Measurements from ENCODE around the gene FAM53B.

FAM53B gene

GRCh38 chr10:124735491-124736286 is 8.5 kb downstream of the FAM53B start:
- H3K27ac ChIP-seq (ENCODE audit: low read depth, low read length): no peak overlapping the region

GRCh38 chr10:124734311-124735166 is 9.6 kb downstream of the FAM53B start:
- no peak overlapping the region for H3K27ac ChIP-seq (ENCODE audit: low read depth, low read length)
- no peak overlapping the region for H3K4me3 ChIP-seq (ENCODE audit: low read depth, low read length)
- H3K36me3 ChIP-seq (ENCODE audit: control insufficient read depth, insufficient read depth, low read length): no peaks in the 10 kb centered on the region
- no peaks in the 10 kb centered on the region for H3K9me3 ChIP-seq (ENCODE audit: control insufficient read depth, insufficient read depth, low read depth, low read length)
- peaks cover 39% of the 10 kb centered on the region for H3K4me1 ChIP-seq (ENCODE audit: control insufficient read depth, insufficient read depth, low read length)
- no peak overlapping the region for H3K9ac ChIP-seq (ENCODE audit: low read length)
- H3K27me3 ChIP-seq (ENCODE audit: control insufficient read depth, insufficient read depth, low read length): no peaks in the 10 kb centered on the region

More at GRCh38 chr10:124735491-124736286, 8.5 kb downstream of the FAM53B start:
- H3K9me3 ChIP-seq (ENCODE audit: control insufficient read depth, insufficient read depth, low read depth, low read length): no peaks in the 10 kb centered on the region
- no peaks in the 10 kb centered on the region for H3K27me3 ChIP-seq (ENCODE audit: control insufficient read depth, insufficient read depth, low read length)
- H3K9ac ChIP-seq (ENCODE audit: low read length): no peak overlapping the region
- H3K36me3 ChIP-seq (ENCODE audit: control insufficient read depth, insufficient read depth, low read length): no peaks in the 10 kb centered on the region
- no peak overlapping the region for H3K4me3 ChIP-seq (ENCODE audit: low read depth, low read length)
- peaks cover 49% of the 10 kb centered on the region for H3K4me1 ChIP-seq (ENCODE audit: control insufficient read depth, insufficient read depth, low read length)

GRCh38 chr10:124733571-124734245 is 10.5 kb downstream of the FAM53B start:
- Histone ChIP-seq H3K9ac (ENCODE audit: low read length) (no peak overlapping the region), H3K27ac (ENCODE audit: low read depth, low read length) (no peak overlapping the region), H3K4me3 (ENCODE audit: low read depth, low read length) (no peak overlapping the region), H3K36me3 (ENCODE audit: control insufficient read depth, insufficient read depth, low read length) (no peaks in the 10 kb centered on the region), H3K27me3 (ENCODE audit: control insufficient read depth, insufficient read depth, low read length) (no peaks in the 10 kb centered on the region), H3K4me1 (ENCODE audit: control insufficient read depth, insufficient read depth, low read length) (peaks cover 39% of the 10 kb centered on the region), H3K9me3 (ENCODE audit: control insufficient read depth, insufficient read depth, low read depth, low read length) (no peaks in the 10 kb centered on the region)

- Histone ChIP-seq H3K36me3 (ENCODE audit: control insufficient read depth, insufficient read depth, low read length) (no peaks in the 10 kb centered on the region), H3K9me3 (ENCODE audit: control insufficient read depth, insufficient read depth, low read depth, low read length) (no peaks in the 10 kb centered on the region), H3K27ac (ENCODE audit: low read depth, low read length) (no peak overlapping the region), H3K27me3 (ENCODE audit: control insufficient read depth, insufficient read depth, low read length) (no peaks in the 10 kb centered on the region), H3K4me3 (ENCODE audit: low read depth, low read length) (no peak overlapping the region), H3K9ac (ENCODE audit: low read length) (no peak overlapping the region), H3K4me1 (ENCODE audit: control insufficient read depth, insufficient read depth, low read length) (peaks cover 39% of the 10 kb centered on the region)
These were observed 11.1 kb downstream of the FAM53B start for GRCh38 chr10:124732931-124733570.

GRCh38 chr10:124731551-124731950 is 12.6 kb downstream of the FAM53B start:
- Histone ChIP-seq H3K4me1 (ENCODE audit: control insufficient read depth, insufficient read depth, low read length) (peaks cover 26% of the 10 kb centered on the region), H3K9ac (ENCODE audit: low read length) (no peak overlapping the region), H3K36me3 (ENCODE audit: control insufficient read depth, insufficient read depth, low read length) (no peaks in the 10 kb centered on the region), H3K9me3 (ENCODE audit: control insufficient read depth, insufficient read depth, low read depth, low read length) (no peaks in the 10 kb centered on the region), H3K4me3 (ENCODE audit: low read depth, low read length) (no peak overlapping the region), H3K27ac (ENCODE audit: low read depth, low read length) (no peak overlapping the region), H3K27me3 (ENCODE audit: control insufficient read depth, insufficient read depth, low read length) (no peaks in the 10 kb centered on the region)

- Histone ChIP-seq H3K9me3 (ENCODE audit: control insufficient read depth, insufficient read depth, low read depth, low read length) (no peaks in the 10 kb centered on the region), H3K9ac (ENCODE audit: low read length) (no peak overlapping the region), H3K36me3 (ENCODE audit: control insufficient read depth, insufficient read depth, low read length) (no peaks in the 10 kb centered on the region), H3K27ac (ENCODE audit: low read depth, low read length) (no peak overlapping the region), H3K27me3 (ENCODE audit: control insufficient read depth, insufficient read depth, low read length) (no peaks in the 10 kb centered on the region), H3K4me3 (ENCODE audit: low read depth, low read length) (no peak overlapping the region), H3K4me1 (ENCODE audit: control insufficient read depth, insufficient read depth, low read length) (peaks cover 18% of the 10 kb centered on the region; the same call in 1 of the 2 replicates)
These were observed 13.4 kb downstream of the FAM53B start for GRCh38 chr10:124730790-124731189.

GRCh38 chr10:124728830-124729661 is 15.1 kb downstream of the FAM53B start:
- Histone ChIP-seq H3K4me1 (ENCODE audit: control insufficient read depth, insufficient read depth, low read length) (peaks cover 24% of the 10 kb centered on the region), H3K27ac (ENCODE audit: low read depth, low read length) (no peak overlapping the region), H3K36me3 (ENCODE audit: control insufficient read depth, insufficient read depth, low read length) (no peaks in the 10 kb centered on the region), H3K9me3 (ENCODE audit: control insufficient read depth, insufficient read depth, low read depth, low read length) (no peaks in the 10 kb centered on the region), H3K4me3 (ENCODE audit: low read depth, low read length) (no peak overlapping the region), H3K27me3 (ENCODE audit: control insufficient read depth, insufficient read depth, low read length) (no peaks in the 10 kb centered on the region), H3K9ac (ENCODE audit: low read length) (no peak overlapping the region)

GRCh38 chr10:124728071-124728829 is 15.9 kb downstream of the FAM53B start:
- Histone ChIP-seq H3K4me1 (ENCODE audit: control insufficient read depth, insufficient read depth, low read length) (peaks cover 31% of the 10 kb centered on the region), H3K9ac (ENCODE audit: low read length) (no peak overlapping the region), H3K9me3 (ENCODE audit: control insufficient read depth, insufficient read depth, low read depth, low read length) (no peaks in the 10 kb centered on the region), H3K27me3 (ENCODE audit: control insufficient read depth, insufficient read depth, low read length) (no peaks in the 10 kb centered on the region), H3K36me3 (ENCODE audit: control insufficient read depth, insufficient read depth, low read length) (no peaks in the 10 kb centered on the region), H3K4me3 (ENCODE audit: low read depth, low read length) (no peak overlapping the region), H3K27ac (ENCODE audit: low read depth, low read length) (no peak overlapping the region)

GRCh38 chr10:124727361-124727960 is 16.7 kb downstream of the FAM53B start:
- no peak overlapping the region for H3K9ac ChIP-seq (ENCODE audit: low read length)
- H3K9me3 ChIP-seq (ENCODE audit: control insufficient read depth, insufficient read depth, low read depth, low read length): no peaks in the 10 kb centered on the region
- H3K4me3 ChIP-seq (ENCODE audit: low read depth, low read length): no peak overlapping the region
- H3K36me3 ChIP-seq (ENCODE audit: control insufficient read depth, insufficient read depth, low read length): no peaks in the 10 kb centered on the region
- H3K4me1 ChIP-seq (ENCODE audit: control insufficient read depth, insufficient read depth, low read length): peaks cover 36% of the 10 kb centered on the region
- H3K27ac ChIP-seq (ENCODE audit: low read depth, low read length): no peak overlapping the region
- H3K27me3 ChIP-seq (ENCODE audit: control insufficient read depth, insufficient read depth, low read length): no peaks in the 10 kb centered on the region

Data from HUES6 (cell line).